Chondrocyte (in vitro differentiated cells): ENCODE results near the gene SORT1. TPM values are rescaled to one million over a fixed set of nuclear protein-coding genes. Genes with fewer than 3 reads are reported as not detected.

Experiments used
- DNase-seq: peaks from one replicate; pipeline ENCODE4 v3.0.0; 2021; ENCODE audit warnings: mixed read lengths, low spot score
- H3K27ac Mint-ChIP-seq: one replicate; pipeline ENCODE4 v1.8.0; 2021; ENCODE audit warnings: mild to moderate bottlenecking, moderate library complexity, mixed read lengths; ENCODE audit not compliant: unreplicated experiment
- H3K27me3 Mint-ChIP-seq: 2 replicates; pipeline ENCODE4 v1.8.0; 2021; ENCODE audit warnings: low read depth, mixed read lengths
- H3K36me3 Mint-ChIP-seq: 2 replicates; pipeline ENCODE4 v1.8.0; 2021; ENCODE audit warnings: low read depth, mixed read lengths
- H3K4me1 Mint-ChIP-seq: 2 replicates; pipeline ENCODE4 v1.8.0; 2021; ENCODE audit warnings: low read depth, mild to moderate bottlenecking, mixed read lengths
- H3K4me3 Mint-ChIP-seq: one replicate; pipeline ENCODE4 v1.8.0; 2021; ENCODE audit warnings: mild to moderate bottlenecking, moderate library complexity, mixed read lengths; ENCODE audit not compliant: unreplicated experiment
- H3K9me3 Mint-ChIP-seq: 2 replicates; pipeline ENCODE4 v1.8.0; 2021; ENCODE audit warnings: low read depth, mixed read lengths
- CTCF ChIP-seq: fragments of 200-600 bp; sonication (generic); IDR thresholded peaks from 2 replicates; pipeline ENCODE4 v1.5.0; 2021; ENCODE audit warnings: antibody characterized with exemption, mild to moderate bottlenecking, moderate library complexity
- total RNA-seq: library from RNA; stranded (reverse); gene quantifications from 3 replicates; pipeline ENCODE4 v1.2.1, GENCODE V29; 2021

SORT1 gene
- total RNA-seq, 1 donor from 2014 or later: 107 TPM

GRCh38 chr1:109350655-109351054 lies 47.1 kb downstream of the SORT1 start:
- TF ChIP-seq CTCF: no peak
- Mint-ChIP-seq H3K9me3 (no peaks in the 10 kb centered on the region), H3K4me3 (no peak overlapping the region), H3K4me1 (no peaks in the 10 kb centered on the region), H3K36me3 (peaks cover 37% of the 10 kb centered on the region), H3K27me3 (no peaks in the 10 kb centered on the region), H3K27ac (no peak overlapping the region)
- no peak for DNase-seq

- Mint-ChIP-seq H3K27me3 (no peaks in the 10 kb centered on the region), H3K36me3 (peaks cover 42% of the 10 kb centered on the region), H3K27ac (no peak overlapping the region), H3K4me1 (no peaks in the 10 kb centered on the region), H3K4me3 (no peak overlapping the region), H3K9me3 (no peaks in the 10 kb centered on the region)
- no peak for TF ChIP-seq CTCF
- DNase-seq: no peak
These were observed 47.5 kb downstream of the SORT1 start for GRCh38 chr1:109350182-109350581.

DNA sequence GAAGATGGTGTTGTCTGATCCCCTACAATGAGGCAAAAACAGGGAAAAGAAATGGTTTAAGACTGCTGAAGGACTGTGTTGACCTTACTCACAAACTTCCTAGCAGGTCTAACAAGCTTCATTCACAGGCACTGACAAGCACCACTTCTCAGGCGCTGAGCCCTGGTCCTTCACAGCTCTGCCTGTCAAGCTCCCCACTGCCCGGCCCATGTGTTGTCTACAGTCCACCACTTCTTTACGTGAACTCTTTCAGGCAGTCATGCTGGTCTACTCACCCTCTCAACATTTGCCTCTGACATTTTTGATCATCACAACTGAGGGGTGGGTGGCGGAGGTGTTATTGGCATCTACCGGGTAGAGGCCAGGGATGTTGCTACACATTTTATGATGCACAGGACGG lies 50.2 kb downstream of the SORT1 start:
- Mint-ChIP-seq H3K4me3 (no peak overlapping the region), H3K27me3 (no peaks in the 10 kb centered on the region), H3K36me3 (peaks cover 42% of the 10 kb centered on the region), H3K9me3 (no peaks in the 10 kb centered on the region), H3K27ac (no peak overlapping the region), H3K4me1 (no peaks in the 10 kb centered on the region)
- DNase-seq: no peak
- no peak for TF ChIP-seq CTCF

DNA sequence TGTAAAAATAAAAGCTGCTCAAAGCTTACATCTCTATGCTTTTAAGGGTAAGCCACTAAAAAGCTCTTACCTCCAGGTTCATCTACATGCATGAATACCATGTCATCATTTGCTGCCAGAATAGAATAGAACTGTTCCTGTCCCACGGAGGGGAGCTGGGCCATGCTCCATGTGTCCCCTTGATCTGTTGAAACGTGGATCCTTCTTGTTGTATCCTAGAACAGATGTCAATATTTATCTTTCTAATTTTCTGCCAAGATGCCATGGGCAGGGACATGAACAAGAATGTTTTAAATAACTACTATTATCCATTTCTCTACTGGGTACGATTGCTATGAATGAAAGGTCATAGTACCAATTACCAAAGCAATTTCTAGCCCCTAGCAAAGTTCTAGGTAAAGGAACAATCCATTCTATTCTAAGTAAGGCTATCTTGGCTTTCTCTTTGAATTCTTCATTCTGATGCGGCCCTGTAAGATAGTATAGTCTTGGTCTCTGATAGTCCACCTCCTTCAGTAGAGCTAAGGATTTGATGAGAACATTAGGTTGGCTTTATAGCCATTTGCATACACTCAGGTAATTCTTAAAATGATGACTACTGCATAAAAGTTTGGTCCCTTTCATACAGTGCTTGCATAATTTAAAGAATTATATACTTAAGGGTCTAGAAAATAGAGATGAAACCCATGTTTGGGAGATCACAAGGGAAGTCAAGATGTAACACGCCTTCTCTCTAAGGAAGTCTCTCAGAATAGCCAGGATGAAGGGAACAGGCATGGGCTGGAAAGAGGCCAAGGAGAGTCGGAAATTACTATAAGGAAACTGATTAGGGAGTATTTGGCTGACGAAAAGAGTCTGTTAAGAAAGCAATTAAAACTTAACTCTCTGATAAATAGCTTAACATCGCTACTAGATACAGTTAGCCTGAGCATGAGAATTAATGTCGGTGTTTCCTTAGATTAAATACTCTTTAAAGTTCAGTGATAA lies 55.5 kb downstream of the SORT1 start:
- Mint-ChIP-seq H3K4me3 (no peak overlapping the region), H3K36me3 (peaks cover 48% of the 10 kb centered on the region), H3K27ac (no peak overlapping the region), H3K9me3 (no peaks in the 10 kb centered on the region), H3K4me1 (no peaks in the 10 kb centered on the region), H3K27me3 (no peaks in the 10 kb centered on the region)
- TF ChIP-seq CTCF: no peak
- no peak for DNase-seq

DNA sequence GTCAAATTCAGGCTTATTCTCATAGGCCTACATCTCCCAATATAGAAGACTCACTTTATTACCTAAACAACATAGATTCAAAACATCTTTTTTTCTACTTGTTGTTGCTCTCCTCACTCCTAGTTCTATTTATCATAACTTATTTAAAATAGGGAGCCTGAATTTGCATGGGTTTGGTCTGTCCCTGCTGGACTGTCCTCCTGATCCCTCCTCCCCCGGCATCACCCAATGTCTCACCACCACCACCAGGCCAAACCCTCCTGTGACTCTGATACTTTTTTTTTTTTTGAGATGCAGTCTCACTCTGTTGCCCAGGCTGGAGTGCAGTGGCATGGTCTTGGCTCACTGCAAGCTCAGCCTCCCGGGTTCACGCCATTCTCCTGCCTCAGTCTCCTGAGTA lies 59.1 kb downstream of the SORT1 start:
- peaks cover 51% of the 10 kb centered on the region for H3K36me3 Mint-ChIP-seq
- no peaks in the 10 kb centered on the region for H3K27me3 Mint-ChIP-seq
- no peak overlapping the region for H3K27ac Mint-ChIP-seq
- DNase-seq: no peak
- no peak overlapping the region for H3K4me3 Mint-ChIP-seq
- H3K4me1 Mint-ChIP-seq: no peaks in the 10 kb centered on the region
- no peak for TF ChIP-seq CTCF
- peaks cover under 1% of the 10 kb centered on the region for H3K9me3 Mint-ChIP-seq
